ENCODE results near the gene PAX6. TPM values are rescaled to one million over a fixed set of nuclear protein-coding genes. Genes with fewer than 3 reads are reported as not detected.

Gene PAX6
- total and polyA plus RNA-seq, 3 donors from 2014 or later: 3.1 to 8.3 (median 4.1) TPM

DNA sequence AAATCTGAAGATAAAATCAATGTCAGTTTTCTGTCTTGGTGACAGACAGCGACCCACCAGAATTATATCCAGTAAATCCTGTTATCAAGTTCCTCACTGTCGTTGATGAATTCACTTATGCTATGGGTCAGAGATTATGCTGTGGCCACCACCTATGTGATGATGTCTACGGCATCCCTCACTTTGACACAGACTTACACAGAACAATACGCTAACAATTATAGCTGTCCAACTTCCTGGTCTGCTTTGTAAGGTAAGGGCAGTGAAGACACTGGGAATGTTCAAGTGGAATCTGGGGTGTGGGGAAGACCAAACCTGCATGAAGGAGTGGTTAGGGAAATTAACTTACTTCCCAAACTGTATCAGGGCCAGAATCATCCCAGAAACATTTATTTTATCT, 19.3 kb upstream of the PAX6 start:
- 78 to 88% methylated on average over 4 of the region's 4 CpGs for WGBS, 2 donors
- Histone ChIP-seq H3K4me1 (no peaks in the 10 kb centered on the region), H3K27me3 (no peaks in the 10 kb centered on the region), H3K9me3 (no peaks in the 10 kb centered on the region), H3K36me3 (ENCODE audit: low read depth, missing control alignments) (no peaks in the 10 kb centered on the region), H3K27ac (no peak overlapping the region), H3K4me3 (no peak overlapping the region)
- no peak for DNase-seq
- TF ChIP-seq POLR2A (IDR thresholded peaks at IDR 0.05): no peak
- TF ChIP-seq, protein P1, sequence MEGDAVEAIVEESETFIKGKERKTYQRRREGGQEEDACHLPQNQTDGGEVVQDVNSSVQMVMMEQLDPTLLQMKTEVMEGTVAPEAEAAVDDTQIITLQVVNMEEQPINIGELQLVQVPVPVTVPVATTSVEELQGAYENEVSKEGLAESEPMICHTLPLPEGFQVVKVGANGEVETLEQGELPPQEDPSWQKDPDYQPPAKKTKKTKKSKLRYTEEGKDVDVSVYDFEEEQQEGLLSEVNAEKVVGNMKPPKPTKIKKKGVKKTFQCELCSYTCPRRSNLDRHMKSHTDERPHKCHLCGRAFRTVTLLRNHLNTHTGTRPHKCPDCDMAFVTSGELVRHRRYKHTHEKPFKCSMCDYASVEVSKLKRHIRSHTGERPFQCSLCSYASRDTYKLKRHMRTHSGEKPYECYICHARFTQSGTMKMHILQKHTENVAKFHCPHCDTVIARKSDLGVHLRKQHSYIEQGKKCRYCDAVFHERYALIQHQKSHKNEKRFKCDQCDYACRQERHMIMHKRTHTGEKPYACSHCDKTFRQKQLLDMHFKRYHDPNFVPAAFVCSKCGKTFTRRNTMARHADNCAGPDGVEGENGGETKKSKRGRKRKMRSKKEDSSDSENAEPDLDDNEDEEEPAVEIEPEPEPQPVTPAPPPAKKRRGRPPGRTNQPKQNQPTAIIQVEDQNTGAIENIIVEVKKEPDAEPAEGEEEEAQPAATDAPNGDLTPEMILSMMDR (IDR thresholded peaks at IDR 0.05): no peak
- intact Hi-C loops (cut with DNase I; ENCODE audit: low total_unique reads): no loop called here

DNA sequence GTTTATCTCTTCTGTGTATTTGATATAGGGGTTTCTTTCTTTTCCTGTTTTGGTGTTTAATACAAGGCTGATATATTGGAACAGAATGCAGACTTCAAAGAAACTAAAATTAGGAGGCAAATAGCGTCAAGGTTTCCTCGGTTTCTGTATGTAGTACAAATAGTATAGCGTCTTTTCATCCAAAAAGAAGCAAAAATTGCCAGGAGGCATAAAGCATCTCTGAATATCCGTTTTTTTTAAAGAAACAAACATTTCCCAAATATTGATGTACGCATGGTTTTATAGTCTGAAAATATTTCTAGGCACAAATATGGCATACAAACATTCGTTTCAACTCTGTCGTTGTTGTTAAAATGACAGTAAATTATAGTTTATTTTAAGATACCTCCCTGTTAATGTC, 17.1 kb upstream of the PAX6 start:
- no peak for DNase-seq
- no peaks in the 10 kb centered on the region for H3K36me3 ChIP-seq (ENCODE audit: low read depth, missing control alignments)
- intact Hi-C loops (cut with DNase I; ENCODE audit: low total_unique reads): no loop called here
- no peaks in the 10 kb centered on the region for H3K4me1 ChIP-seq
- no peaks in the 10 kb centered on the region for H3K9me3 ChIP-seq
- H3K27me3 ChIP-seq: no peaks in the 10 kb centered on the region
- no peak overlapping the region for H3K27ac ChIP-seq
- 23 to 26% methylated on average over 7 of the region's 7 CpGs for WGBS, 2 donors
- no peak for TF ChIP-seq POLR2A (IDR thresholded peaks at IDR 0.05)
- TF ChIP-seq, protein P1 (IDR thresholded peaks at IDR 0.05): no peak
- H3K4me3 ChIP-seq: no peak overlapping the region

DNA sequence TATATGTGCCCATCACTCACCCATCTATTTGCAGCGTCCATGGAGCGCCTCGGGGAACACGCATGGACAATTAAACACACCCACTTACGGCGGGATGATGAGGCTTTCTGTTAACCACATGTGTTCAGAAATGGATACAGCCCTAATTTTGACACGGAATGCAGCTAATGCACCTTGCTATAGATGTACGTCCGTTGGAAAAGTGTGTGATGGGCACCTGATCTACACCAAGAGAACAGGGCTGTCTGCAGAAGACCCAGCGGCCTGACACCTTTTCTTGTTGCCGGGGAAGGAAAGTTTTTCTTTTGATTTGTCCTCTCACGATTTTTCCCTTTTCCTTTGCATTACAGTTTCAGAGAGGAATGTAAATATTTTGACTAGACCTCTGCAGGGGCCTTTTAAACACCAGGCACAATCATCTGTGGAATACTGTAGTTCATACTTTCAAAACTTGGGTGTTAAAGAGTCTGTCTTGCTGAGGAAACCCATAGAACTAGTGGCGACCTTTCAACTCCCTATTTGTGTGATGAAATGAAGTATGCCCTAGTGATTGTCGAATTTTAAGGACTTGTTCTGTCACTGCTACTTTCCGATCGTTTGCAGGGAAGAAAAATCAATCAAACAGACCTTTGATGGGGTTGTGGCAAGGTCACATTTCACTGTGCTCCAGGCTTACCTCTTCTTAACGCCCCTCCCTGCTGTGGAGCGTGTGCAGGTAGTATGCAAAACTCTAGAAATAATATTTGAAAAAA, 16.5 kb upstream of the PAX6 start:
- no peaks in the 10 kb centered on the region for H3K36me3 ChIP-seq (ENCODE audit: low read depth, missing control alignments)
- no peak for DNase-seq
- no peaks in the 10 kb centered on the region for H3K27me3 ChIP-seq
- no peaks in the 10 kb centered on the region for H3K4me1 ChIP-seq
- no peaks in the 10 kb centered on the region for H3K9me3 ChIP-seq
- TF ChIP-seq POLR2A (IDR thresholded peaks at IDR 0.05): no peak
- TF ChIP-seq, protein P1 (IDR thresholded peaks at IDR 0.05): no peak
- no peak overlapping the region for H3K4me3 ChIP-seq
- intact Hi-C loops (cut with DNase I; ENCODE audit: low total_unique reads): no loop called here
- H3K27ac ChIP-seq: no peak overlapping the region
- 6 to 9% methylated on average over 18 of the region's 18 CpGs for WGBS, 2 donors

DNA sequence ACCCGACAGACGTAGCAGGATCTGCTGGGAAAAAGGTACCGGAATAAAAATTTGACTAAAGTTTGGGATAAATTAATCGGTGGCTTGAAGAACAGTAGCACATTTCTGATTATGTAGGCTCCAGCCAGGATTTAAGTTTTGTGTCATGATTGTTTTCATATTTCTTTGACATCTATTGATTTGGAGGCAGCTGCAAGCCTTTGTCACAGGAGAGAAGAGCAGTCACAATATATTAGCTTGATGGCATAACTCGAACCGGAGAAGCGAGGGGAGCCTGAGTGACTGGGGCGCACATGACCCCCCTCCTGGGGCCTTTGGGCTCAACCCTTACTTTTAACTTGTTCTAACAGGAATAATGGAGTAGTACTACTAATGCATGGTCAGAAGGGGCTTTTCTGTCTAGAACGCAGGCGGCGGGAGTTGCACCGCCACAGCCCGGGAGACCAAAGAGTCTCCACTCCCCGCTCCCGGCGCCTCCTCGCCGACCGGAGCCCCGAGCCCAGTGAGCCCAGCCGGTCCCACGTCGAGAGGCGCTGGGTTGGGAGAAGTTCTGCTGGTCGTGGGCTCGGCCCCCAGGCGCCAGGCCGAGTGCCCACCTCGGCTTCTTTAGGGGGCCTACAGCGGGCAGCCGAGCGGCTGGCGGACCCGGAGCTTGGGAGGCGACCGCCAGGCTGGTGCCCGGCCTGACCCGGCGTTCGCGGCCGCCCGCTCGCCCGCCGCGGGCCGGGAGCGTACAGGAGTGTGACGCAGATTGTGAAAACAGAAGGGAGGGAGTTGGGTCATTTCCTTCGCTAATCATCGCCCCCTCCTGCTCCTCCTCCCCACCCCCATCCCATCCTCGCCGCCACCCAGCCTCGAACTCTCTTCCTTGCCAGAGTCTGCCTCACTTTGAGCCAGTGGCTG, 15.7 kb upstream of the PAX6 start:
- Histone ChIP-seq H3K9me3 (no peaks in the 10 kb centered on the region), H3K4me1 (no peaks in the 10 kb centered on the region), H3K4me3 (peak overlapping the region in 1 of 2 donors; percentile 5), H3K27ac (no peak overlapping the region), H3K36me3 (ENCODE audit: low read depth, missing control alignments) (no peaks in the 10 kb centered on the region), H3K27me3 (no peaks in the 10 kb centered on the region)
- intact Hi-C loops (cut with DNase I; ENCODE audit: low total_unique reads): no loop called here
- TF ChIP-seq, protein P1 (IDR thresholded peaks at IDR 0.05): no peak
- TF ChIP-seq POLR2A (IDR thresholded peaks at IDR 0.05): no peak
- 5 to 8% methylated on average over 16 to 49 of the region's 55 CpGs for WGBS, 2 donors
- DNase-seq: no peak

All from testis (tissue), 3 donors.